H1 (cell line): ENCODE results near the gene BTNL8. TPM values are rescaled to one million over a fixed set of nuclear protein-coding genes. Genes with fewer than 3 reads are reported as not detected.

ENCODE experiments used
- CTCF ChIA-PET: fragments of 300-600 bp; sonication (Branson Sonifier 250); formaldehyde crosslinking; loops from one replicate; lab custom pipeline; 2021; ENCODE audit not compliant: partially characterized antibody; lab: Charles Lee
- POLR2A ChIA-PET: fragments of 300-600 bp; sonication (Branson Sonifier 250); formaldehyde crosslinking; loops from one replicate; lab custom pipeline; 2021; ENCODE audit warnings: inconsistent platforms; ENCODE audit not compliant: partially characterized antibody; lab: Charles Lee
- DNase-seq, 2 experiments: peaks; one replicate each; pipeline versions ENCODE4 v3.0.0 to v3.0.0-alpha.2; 2010 to 2022; ENCODE audit warnings: low spot score in 2 of 2, low read depth in 1 of 2, mixed read lengths in 1 of 2
- FAIRE-seq: peaks from 2 replicates; lab custom pipeline; 2011; peaks lifted over from hg19 to GRCh38; lab: Jason Lieb, UNC
- H2AFZ ChIP-seq: 2 replicates; pipeline ENCODE4 v1.8.1; 2012; ENCODE audit warnings: low read length, inconsistent platforms
- H2AK5ac ChIP-seq: 2 replicates; pipeline ENCODE4 v1.6.1; 2013; ENCODE audit warnings: low read depth, low read length
- H2BK120ac ChIP-seq: replicated peaks from 2 replicates; pipeline ENCODE3; 2013; ENCODE audit warnings: low read depth, low read length, inconsistent platforms
- H2BK12ac ChIP-seq: 2 replicates; pipeline ENCODE4 v1.6.1; 2013; ENCODE audit warnings: low read depth, low read length
- H2BK15ac ChIP-seq: 2 replicates; pipeline ENCODE4 v1.6.1; 2013; ENCODE audit warnings: low read length
- H2BK20ac ChIP-seq: 2 replicates; pipeline ENCODE4 v1.6.1; 2013; ENCODE audit warnings: low read length
- H2BK5ac ChIP-seq: 2 replicates; pipeline ENCODE4 v1.6.1; 2013; ENCODE audit warnings: low read depth, low read length
- H3K14ac ChIP-seq: 2 replicates; pipeline ENCODE4 v1.6.1; 2013; ENCODE audit warnings: inconsistent platforms; ENCODE audit not compliant: insufficient read length
- H3K18ac ChIP-seq: 2 replicates; pipeline ENCODE4 v1.6.1; 2013; ENCODE audit warnings: low read length; ENCODE audit errors: extremely low read depth
- H3K23ac ChIP-seq: 2 replicates; pipeline ENCODE4 v1.6.1; 2013; ENCODE audit warnings: inconsistent platforms; ENCODE audit not compliant: insufficient read length
- H3K23me2 ChIP-seq: 2 replicates; pipeline ENCODE4 v1.6.1; 2013; ENCODE audit warnings: low read depth, low read length
- H3K27ac ChIP-seq: 2 replicates; pipeline ENCODE4 v1.6.1; 2011; ENCODE audit warnings: low read depth, low read length, inconsistent platforms
- H3K27me3 ChIP-seq, 4 experiments: replicated peaks in 1 of 4; 1 replicate in 1 of 4; 2 replicates in 3 of 4; pipeline versions ENCODE4 v1.6.1 to v1.8.1; 2011 to 2013; ENCODE audit warnings: low read length in 3 of 4, mild to moderate bottlenecking in 3 of 4, inconsistent platforms in 2 of 4, mixed read lengths in 2 of 4, moderate library complexity in 1 of 4; ENCODE audit not compliant: control insufficient read depth in 3 of 4, insufficient read depth in 3 of 4; ENCODE audit errors: extremely low read depth in 1 of 4
- H3K36me3 ChIP-seq, 4 experiments: 2 replicates each; pipeline versions ENCODE4 v1.6.1 to v1.8.1; 2011 to 2013; ENCODE audit warnings: mild to moderate bottlenecking in 4 of 4, low read length in 3 of 4, moderate library complexity in 2 of 4, control low read depth in 1 of 4, inconsistent platforms in 1 of 4; ENCODE audit not compliant: insufficient read depth in 4 of 4, control insufficient read depth in 2 of 4
- H3K4ac ChIP-seq: replicated peaks from 2 replicates; pipeline ENCODE3; 2013; ENCODE audit warnings: low read length, low read depth, mixed read lengths, inconsistent platforms; ENCODE audit not compliant: insufficient read length
- H3K4me1 ChIP-seq, 4 experiments: replicated peaks in 1 of 4; 1 replicate in 1 of 4; 2 replicates in 3 of 4; pipeline versions ENCODE4 v1.6.1 to v1.8.1; 2011 to 2013; ENCODE audit warnings: low read length in 3 of 4, inconsistent platforms in 2 of 4, mixed read lengths in 1 of 4; ENCODE audit not compliant: insufficient read depth in 4 of 4, control insufficient read depth in 3 of 4
- H3K4me2 ChIP-seq, 2 experiments: 2 replicates each; pipeline versions ENCODE4 v1.6.1 to v1.8.1; 2011 to 2013; ENCODE audit warnings: low read depth in 2 of 2, low read length in 2 of 2, control low read depth in 1 of 2, inconsistent platforms in 1 of 2, mild to moderate bottlenecking in 1 of 2; ENCODE audit not compliant: insufficient read depth in 1 of 2
- H3K4me3 ChIP-seq, 4 experiments: fragments of 200-600, 300-600 bp in 1 of 4; sonication (generic), shearing (Covaris generic), sonication (Bioruptor Twin) in 1 of 4; 2 replicates each; pipeline versions ENCODE4 v1.5.1 to v1.8.1; 2011 to 2016; ENCODE audit warnings: low read length in 4 of 4, low read depth in 3 of 4, control low read depth in 2 of 4, inconsistent platforms in 2 of 4, mild to moderate bottlenecking in 2 of 4, mixed read lengths in 1 of 4, moderate library complexity in 1 of 4; ENCODE audit not compliant: insufficient read depth in 2 of 4; ENCODE audit errors: extremely low read depth in 1 of 4
- H3K56ac ChIP-seq: replicated peaks from 2 replicates; pipeline ENCODE3; 2013; ENCODE audit warnings: low read depth, mild to moderate bottlenecking, mixed read lengths, low read length, inconsistent platforms; ENCODE audit not compliant: insufficient read length
- H3K79me1 ChIP-seq: 2 replicates; pipeline ENCODE4 v1.6.1; 2013; ENCODE audit warnings: low read depth, low read length, control low read depth
- H3K79me2 ChIP-seq, 2 experiments: 2 replicates each; pipeline versions ENCODE4 v1.6.1 to v1.8.1; 2012 to 2013; ENCODE audit warnings: low read length in 2 of 2, mild to moderate bottlenecking in 2 of 2, inconsistent platforms in 1 of 2; ENCODE audit not compliant: insufficient read depth in 2 of 2, control insufficient read depth in 1 of 2
- H3K9ac ChIP-seq, 4 experiments: replicated peaks in 1 of 4; 1 replicate in 1 of 4; 2 replicates in 3 of 4; pipeline versions ENCODE4 v1.6.1 to v1.8.1; 2011 to 2013; ENCODE audit warnings: low read depth in 3 of 4, low read length in 3 of 4, control low read depth in 2 of 4, mild to moderate bottlenecking in 2 of 4, moderate library complexity in 2 of 4, inconsistent platforms in 1 of 4; ENCODE audit errors: extremely low read depth in 1 of 4
- H3K9me3 ChIP-seq, 2 experiments: 2 replicates each; pipeline versions ENCODE4 v1.6.1 to v1.8.1; 2012 to 2013; ENCODE audit warnings: mild to moderate bottlenecking in 2 of 2, moderate library complexity in 2 of 2, control low read depth in 1 of 2, inconsistent platforms in 1 of 2, low read depth in 1 of 2, low read length in 1 of 2, mixed read lengths in 1 of 2; ENCODE audit not compliant: insufficient read depth in 2 of 2
- H4K20me1 ChIP-seq, 2 experiments: replicated peaks in 1 of 2; 2 replicates each; pipeline versions ENCODE3 to v1.8.1; 2011 to 2013; ENCODE audit warnings: inconsistent platforms in 2 of 2, low read length in 2 of 2, mild to moderate bottlenecking in 1 of 2; ENCODE audit not compliant: insufficient read depth in 2 of 2, control insufficient read depth in 1 of 2
- H4K5ac ChIP-seq: 2 replicates; pipeline ENCODE4 v1.6.1; 2013; ENCODE audit warnings: low read length, low read depth, mixed read lengths, inconsistent platforms; ENCODE audit not compliant: insufficient read length
- H4K8ac ChIP-seq: 2 replicates; pipeline ENCODE4 v1.8.0; 2013; ENCODE audit warnings: mild to moderate bottlenecking, moderate library complexity, low read length, inconsistent platforms; ENCODE audit not compliant: insufficient read depth; ENCODE audit errors: extremely low read depth
- H4K91ac ChIP-seq: replicated peaks from 2 replicates; pipeline ENCODE3; 2013; ENCODE audit warnings: low read length, mixed read lengths, inconsistent platforms; ENCODE audit not compliant: insufficient read length
- EZH2 ChIP-seq: fragments of 200-600 bp; sonication (generic); IDR thresholded peaks from 2 replicates; pipeline ENCODE4 v1.7.1; 2012; ENCODE audit warnings: low read depth, mild to moderate bottlenecking, moderate library complexity, low read length, inconsistent platforms; ENCODE audit not compliant: severe bottlenecking
- SRF ChIP-seq: IDR thresholded peaks from 2 replicates; pipeline ENCODE4 v1.6.1; 2011; ENCODE audit warnings: mild to moderate bottlenecking, low read depth, low read length, moderate library complexity
- WGBS, 2 experiments: shearing (Covaris generic) in 1 of 2; methylation state at CpG; one replicate each; pipeline versions ENCODE4 v1.1.6 to v1.1.7; 2013 to 2015; ENCODE audit warnings: low lambda C conversion rate in 2 of 2, mixed read lengths in 2 of 2, inconsistent platforms in 1 of 2, low coverage in 1 of 2, missing lambda C conversion rate in 1 of 2; ENCODE audit not compliant: insufficient replicate concordance in 2 of 2, insufficient coverage in 1 of 2, insufficient read length in 1 of 2; ENCODE audit errors: extremely low coverage in 1 of 2, missing lambda C conversion rate in 1 of 2; 5-methylcytosine and 5-hydroxymethylcytosine counted together
- polyA plus RNA-seq, 7 experiments: library from polyadenylated mRNA; depleted of rRNA in 3 of 7; stranded (reverse) in 5 of 7; unstranded in 2 of 7; fragments of >200 nt in 5 of 7; fragments of 200-250 nt in 2 of 7; gene quantifications; 1 replicate in 5 of 7; 2 replicates in 1 of 7; 4 replicates in 1 of 7; pipeline versions ENCODE4 v1.2.1 to v1.2.3, GENCODE V29; 2011 to 2013; ENCODE audit warnings: missing spikeins in 2 of 7, mixed read lengths in 2 of 7
- total RNA-seq: library from RNA; stranded (reverse); fragmentation: NEBNext Ultra II Directional; extraction: Animal tissue kit (Norgen Biotek cat#: 25700); gene quantifications from 2 replicates; pipeline ENCODE4 v1.2.1, GENCODE V29; 2021

The BTNL8 gene
- total and polyA plus RNA-seq, 2 of the 8 experiments (the other 6 are each of a cell fraction or from before 2014, with no cell fraction given): 0.32 to 0.48 TPM

- H3K27me3 ChIP-seq: no peaks in the 10 kb centered on the region
- H3K9me3 ChIP-seq: no peaks in the 10 kb centered on the region
- no peak overlapping the region for H3K18ac ChIP-seq
- no peak overlapping the region for H4K5ac ChIP-seq
- DNase-seq: no peak
- no peak overlapping the region for H3K56ac ChIP-seq
- H3K36me3 ChIP-seq: no peaks in the 10 kb centered on the region
- no peak overlapping the region for H2BK15ac ChIP-seq
- POLR2A ChIA-PET: no interaction called here
- H4K91ac ChIP-seq: no peak overlapping the region
- H3K79me1 ChIP-seq: no peaks in the 10 kb centered on the region
- H2AFZ ChIP-seq: no peak overlapping the region
- no peaks in the 10 kb centered on the region for H3K23me2 ChIP-seq
- H2BK120ac ChIP-seq: no peak overlapping the region
- no peak overlapping the region for H2AK5ac ChIP-seq
- H3K27ac ChIP-seq: no peak overlapping the region
- no peak overlapping the region for H2BK20ac ChIP-seq
- no peak overlapping the region for H3K23ac ChIP-seq
- no peak overlapping the region for H3K4me3 ChIP-seq
- no peak overlapping the region for H3K9ac ChIP-seq
- no peak for FAIRE-seq
- H3K4me2 ChIP-seq: no peak overlapping the region
- no peak overlapping the region for H2BK12ac ChIP-seq
- H4K20me1 ChIP-seq: no peaks in the 10 kb centered on the region
- no peaks in the 10 kb centered on the region for H3K79me2 ChIP-seq
- no peak overlapping the region for H4K8ac ChIP-seq
- H2BK5ac ChIP-seq: no peak overlapping the region
- peaks cover 0 to 8% (median 0%) of the 10 kb centered on the region in 4 experiments; a peak in 2 of 7 replicates for H3K4me1 ChIP-seq
- WGBS, 2 experiments: 92% methylated on average over 10 of the region's 10 CpGs; no CpG with 5 or more reads in 1 of the 2 experiments
- CTCF ChIA-PET: interaction anchor here (0.7 to 4.2 kb wide), 6 partner anchors 167 to 399 kb away, joined by 3 to 15 read pairs (median 4); no protein-coding TSS in a partner anchor
- no peak overlapping the region for H3K14ac ChIP-seq
- no peak overlapping the region for H3K4ac ChIP-seq
- TF ChIP-seq EZH2 (no peak), SRF (no peak)
These were observed 32.0 kb upstream of the BTNL8 start for GRCh38 chr5:180866985-180867384.
